ENCODE data around the gene CTNNA2.

- no peak for TF ChIP-seq CTCF (IDR thresholded peaks at IDR 0.05)
- no peak for TF ChIP-seq POLR2A (IDR thresholded peaks at IDR 0.05)
Observed at GRCh38 chr2:80459028-80459427, 946.2 kb downstream of the CTNNA2 start.

All from uterus (tissue), 2 donors.